Epithelial cell of proximal tubule (primary cell): ENCODE data around the gene TULP1. TPM values are rescaled to one million over a fixed set of nuclear protein-coding genes. Genes with fewer than 3 reads are reported as not detected.

Source experiments
- DNase-seq: peaks from one replicate; pipeline ENCODE4 v3.0.0-alpha.2; 2011; ENCODE audit warnings: low read depth
- H3K4me3 ChIP-seq: 2 replicates; pipeline ENCODE4 v1.5.1; 2011; ENCODE audit warnings: low read depth, mild to moderate bottlenecking, low read length
- total RNA-seq: library from RNA; depleted of rRNA; stranded (reverse); fragments of >200 nt; gene quantifications from 2 replicates; pipeline ENCODE4 v1.2.3, GENCODE V29; 2015
- TF ChIP-seq, protein P1 (sequence below): conservative IDR thresholded peaks from 2 replicates; pipeline ENCODE4 v1.5.1; 2012; ENCODE audit warnings: low read depth, mild to moderate bottlenecking, low read length

The TULP1 gene
- total RNA-seq, 1 donor from 2014 or later: not detected

DNA sequence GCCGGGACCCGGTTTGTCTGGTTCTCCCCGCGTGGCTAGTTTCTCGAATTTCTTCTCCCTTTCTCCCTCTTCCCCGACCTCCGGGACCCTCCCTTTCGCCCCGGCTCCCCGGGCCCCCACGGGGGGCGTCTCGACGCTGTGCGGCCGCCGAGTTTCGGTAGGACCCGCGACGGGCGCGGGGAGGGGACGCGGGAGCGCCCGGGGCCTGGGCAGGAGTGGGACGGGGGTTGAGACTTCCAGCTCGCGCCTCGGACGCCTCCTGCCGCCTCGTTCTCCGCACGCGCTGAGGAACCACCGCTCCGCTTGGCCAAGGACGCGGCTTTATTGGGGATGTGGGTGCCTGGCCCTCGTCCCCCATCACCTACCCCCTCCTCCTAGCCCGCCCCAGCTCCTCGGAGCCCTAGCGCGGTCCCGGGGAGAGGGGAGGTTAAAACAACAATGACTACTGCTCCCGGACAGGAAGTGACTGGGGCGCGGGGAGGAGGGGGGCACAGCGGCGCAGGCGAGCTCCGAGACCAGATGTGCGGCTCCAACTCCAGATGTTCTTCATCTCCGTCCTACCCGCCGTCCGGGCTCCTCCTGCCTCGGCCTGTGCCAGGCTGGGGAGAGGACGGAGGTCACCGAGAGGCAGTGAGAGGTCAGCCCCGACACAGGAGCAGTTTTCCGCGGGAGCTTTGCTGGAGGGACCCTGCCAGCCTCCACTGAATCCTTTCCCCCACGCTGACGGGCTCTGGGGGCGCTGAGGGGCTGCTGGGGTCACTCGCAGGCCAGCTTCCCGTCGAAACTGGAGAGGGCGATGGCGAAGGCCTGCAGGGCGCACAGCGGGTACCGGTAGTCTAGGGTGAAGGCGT is 14.9 kb downstream of the TULP1 start:
- DNase-seq: no peak
- H3K4me3 ChIP-seq: peak overlapping the region; percentile 76
- TF ChIP-seq, protein P1, sequence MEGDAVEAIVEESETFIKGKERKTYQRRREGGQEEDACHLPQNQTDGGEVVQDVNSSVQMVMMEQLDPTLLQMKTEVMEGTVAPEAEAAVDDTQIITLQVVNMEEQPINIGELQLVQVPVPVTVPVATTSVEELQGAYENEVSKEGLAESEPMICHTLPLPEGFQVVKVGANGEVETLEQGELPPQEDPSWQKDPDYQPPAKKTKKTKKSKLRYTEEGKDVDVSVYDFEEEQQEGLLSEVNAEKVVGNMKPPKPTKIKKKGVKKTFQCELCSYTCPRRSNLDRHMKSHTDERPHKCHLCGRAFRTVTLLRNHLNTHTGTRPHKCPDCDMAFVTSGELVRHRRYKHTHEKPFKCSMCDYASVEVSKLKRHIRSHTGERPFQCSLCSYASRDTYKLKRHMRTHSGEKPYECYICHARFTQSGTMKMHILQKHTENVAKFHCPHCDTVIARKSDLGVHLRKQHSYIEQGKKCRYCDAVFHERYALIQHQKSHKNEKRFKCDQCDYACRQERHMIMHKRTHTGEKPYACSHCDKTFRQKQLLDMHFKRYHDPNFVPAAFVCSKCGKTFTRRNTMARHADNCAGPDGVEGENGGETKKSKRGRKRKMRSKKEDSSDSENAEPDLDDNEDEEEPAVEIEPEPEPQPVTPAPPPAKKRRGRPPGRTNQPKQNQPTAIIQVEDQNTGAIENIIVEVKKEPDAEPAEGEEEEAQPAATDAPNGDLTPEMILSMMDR: no peak

DNA sequence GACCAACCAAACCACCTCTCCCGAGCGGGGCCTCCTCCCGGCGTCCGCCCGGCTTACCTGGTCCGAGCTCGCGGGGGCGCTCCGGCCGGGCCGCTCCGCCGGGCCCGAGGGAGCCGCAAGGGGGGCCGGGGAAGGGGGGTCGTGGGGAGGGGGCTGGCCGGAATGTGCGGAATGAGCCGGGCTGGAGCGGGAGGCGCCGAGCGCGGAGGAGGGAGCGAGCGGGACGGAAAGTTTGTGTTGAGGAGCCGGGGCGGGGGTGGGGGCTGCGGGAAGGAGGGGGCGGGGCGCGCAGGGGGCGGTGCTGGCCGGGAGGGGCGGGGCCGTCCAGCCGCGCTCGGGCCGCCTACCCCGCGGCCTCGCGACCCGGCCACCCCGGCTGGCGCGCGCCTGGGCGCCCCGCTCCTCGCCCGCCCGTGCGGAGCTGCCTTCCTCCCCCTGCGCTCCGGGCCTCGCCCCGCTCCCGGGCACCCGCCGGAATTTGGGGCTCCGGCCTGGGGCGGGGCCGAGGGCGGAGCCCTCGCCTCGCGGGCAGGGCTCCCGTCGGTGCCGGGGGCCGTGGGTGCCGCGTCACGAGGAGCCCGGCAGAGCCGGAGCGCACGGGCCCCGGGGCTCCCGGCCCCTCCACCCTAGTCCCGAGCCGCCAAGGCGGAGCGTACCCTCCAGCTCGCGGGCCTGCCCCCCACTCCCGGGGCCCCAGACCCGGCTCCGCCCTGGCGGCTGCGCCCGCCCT is 15.7 kb downstream of the TULP1 start, which contains the start of gene TEAD3:
Gene TEAD3, minus strand, starts transcription at position 239 of the 730 bp plus-strand sequence.
- DNase-seq: no peak

DNA sequence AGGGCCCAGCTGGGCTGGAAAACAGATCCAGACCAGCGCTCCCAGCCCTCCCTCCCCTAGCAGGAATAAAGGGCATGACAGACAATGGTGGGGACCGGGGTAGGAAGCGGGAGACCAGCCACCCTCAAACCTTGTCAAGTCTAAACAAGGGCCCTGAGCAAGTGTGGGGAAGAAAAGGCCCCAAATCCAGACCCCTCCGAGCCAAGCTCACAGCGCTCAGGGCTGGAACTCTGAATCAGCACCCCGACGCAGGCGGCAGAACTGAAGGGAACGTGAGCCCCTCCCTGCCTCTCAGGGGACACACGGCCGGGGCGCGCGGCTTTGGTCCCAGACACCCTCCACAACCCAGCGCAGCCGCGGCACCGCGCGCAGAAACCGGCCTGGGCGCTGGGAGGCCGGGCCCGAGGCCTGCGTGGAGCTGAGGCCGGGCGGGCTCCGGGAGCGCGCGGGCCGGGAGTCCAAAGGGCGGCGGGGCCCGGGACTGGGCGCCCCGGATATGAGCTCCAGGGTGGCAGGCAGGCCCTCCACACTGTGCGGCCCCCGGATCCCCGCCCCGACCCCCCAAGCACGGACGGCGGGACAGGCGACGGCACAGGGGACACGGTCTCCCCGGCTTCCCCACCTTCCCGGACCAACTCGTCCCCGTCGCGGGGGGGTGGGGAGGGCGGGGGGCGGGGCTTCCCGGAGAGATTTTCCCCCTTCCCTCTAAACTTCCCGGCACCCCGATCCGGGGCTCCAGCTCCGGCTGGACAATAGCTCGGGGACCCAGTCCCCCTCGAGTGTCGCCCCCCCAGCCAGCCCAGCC is 16.5 kb downstream of the TULP1 start:
- peak overlapping the region; percentile 76 for H3K4me3 ChIP-seq
- TF ChIP-seq, protein P1: no peak
- DNase-seq: no peak

More for the DNA sequence above, 15.7 kb downstream of the TULP1 start, which contains the start of gene TEAD3:
- TF ChIP-seq, protein P1: no peak
- H3K4me3 ChIP-seq: peak within 1 kb of the TSS; percentile 76

DNA sequence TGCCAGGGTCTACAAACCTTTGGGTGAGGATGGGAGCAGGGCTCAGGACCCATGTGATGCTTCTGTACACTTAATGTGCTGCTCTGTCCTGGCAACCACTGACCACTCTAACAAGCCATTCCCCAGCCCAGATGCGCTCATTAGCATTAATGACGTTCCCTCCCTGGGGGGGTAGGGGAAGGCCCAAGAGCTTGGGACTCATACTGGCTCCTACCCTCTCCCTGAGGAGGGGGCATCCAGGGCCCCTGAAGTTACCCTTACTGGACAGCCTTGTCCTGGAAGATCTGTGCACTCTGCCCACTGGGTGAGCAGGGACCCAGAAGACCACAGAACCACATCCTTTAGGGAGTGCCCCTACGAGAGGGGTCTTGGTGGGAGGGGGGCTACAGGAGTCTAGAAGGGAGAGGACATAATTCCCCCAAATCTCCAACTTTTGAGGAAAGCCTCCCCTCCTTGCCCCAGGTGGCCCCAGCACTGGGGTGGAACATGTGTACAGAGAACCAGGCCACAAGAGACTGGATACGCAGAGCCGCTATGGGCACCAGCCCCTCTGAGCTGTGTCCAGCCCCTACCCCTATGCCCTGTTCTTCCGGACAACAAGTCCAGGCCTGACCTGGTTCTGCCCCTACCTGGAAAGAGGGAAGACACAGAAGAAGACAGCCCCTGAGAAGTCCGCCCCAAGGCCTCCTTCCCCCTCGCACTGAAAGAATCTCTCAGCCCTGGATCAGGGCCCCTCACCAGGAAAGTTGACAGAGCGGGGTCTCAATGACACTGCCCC is 17.2 kb downstream of the TULP1 start:
- TF ChIP-seq, protein P1: no peak
- no peak for DNase-seq
- peak overlapping the region; percentile 76 for H3K4me3 ChIP-seq

DNA sequence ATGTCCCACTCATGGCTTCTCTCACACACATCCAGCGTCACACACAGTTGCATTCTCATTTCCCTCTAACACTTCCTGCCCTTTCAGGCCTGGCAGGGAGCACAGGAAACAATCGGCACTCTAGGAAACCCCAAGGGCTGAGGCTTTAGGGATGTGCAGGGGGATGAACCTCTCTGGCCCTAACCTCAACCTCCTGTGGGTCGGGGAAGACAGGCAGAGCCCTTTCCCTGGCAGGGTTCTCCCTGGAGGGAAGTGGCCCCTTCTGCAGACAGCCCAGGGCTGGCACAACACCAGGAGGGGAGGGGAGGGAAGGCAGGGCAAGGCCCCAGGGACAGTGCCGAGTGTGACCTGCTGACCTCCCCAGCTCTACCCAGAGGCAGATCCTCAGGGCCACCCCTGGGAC is 18.5 kb downstream of the TULP1 start:
- DNase-seq: no peak
- H3K4me3 ChIP-seq: no peak overlapping the region
- TF ChIP-seq, protein P1: no peak

DNA sequence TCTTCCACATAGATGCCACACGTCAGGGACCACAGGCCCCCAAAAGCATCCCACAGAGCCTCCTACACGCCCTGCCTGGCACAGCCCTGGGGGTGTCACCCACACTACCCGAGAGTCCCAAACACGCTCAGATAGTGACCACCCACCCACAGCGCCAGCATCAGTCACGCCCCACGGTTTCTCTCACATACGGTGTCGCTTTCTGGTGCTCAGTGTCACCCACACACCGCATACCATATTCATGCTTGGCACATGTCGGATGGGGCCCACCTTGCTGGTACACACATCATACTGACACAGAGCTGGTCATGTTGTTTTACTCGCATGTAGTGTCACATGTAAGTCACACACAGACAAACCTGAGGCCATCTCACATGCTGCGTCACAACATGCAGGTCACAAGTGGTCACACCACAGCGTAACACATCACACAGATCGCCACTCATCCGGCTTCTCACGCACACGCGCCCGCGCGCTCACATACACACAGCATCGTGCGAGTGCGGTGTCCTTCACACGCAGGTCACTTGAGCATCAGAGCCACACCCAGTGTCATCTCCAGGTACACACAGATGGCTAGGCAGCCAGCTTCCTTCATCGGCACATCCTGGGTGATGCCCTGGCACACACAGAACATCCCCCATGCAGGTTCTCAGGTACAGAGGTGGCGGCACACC is 19.3 kb downstream of the TULP1 start:
- TF ChIP-seq, protein P1: no peak
- no peak overlapping the region for H3K4me3 ChIP-seq
- DNase-seq: no peak
